Neuron (in vitro differentiated cells): ENCODE results near the gene ZMIZ2.
"Not testable (repeated sequence)": the region's sequence is repeated elsewhere in the genome, so short reads cannot be mapped to it uniquely, and the experiment has no call there.

Experiments used
- H2AFZ ChIP-seq: one replicate; pipeline ENCODE4 v1.6.1; 2013; ENCODE audit warnings: low read depth, mild to moderate bottlenecking, inconsistent platforms, low read length, moderate library complexity
- H3K27me3 ChIP-seq: one replicate; pipeline ENCODE4 v1.6.1; 2013; ENCODE audit warnings: low read length; ENCODE audit not compliant: insufficient read depth
- H3K36me3 ChIP-seq: one replicate; pipeline ENCODE4 v1.6.1; 2013; ENCODE audit warnings: low read length; ENCODE audit not compliant: insufficient read depth
- H3K4me1 ChIP-seq: one replicate; pipeline ENCODE4 v1.6.1; 2013; ENCODE audit warnings: low read length; ENCODE audit not compliant: insufficient read depth
- H3K4me3 ChIP-seq: 2 replicates; pipeline ENCODE4 v1.5.1; 2013; ENCODE audit warnings: mild to moderate bottlenecking, low read length, moderate library complexity
- H3K9me3 ChIP-seq: one replicate; pipeline ENCODE4 v1.6.1; 2013; ENCODE audit warnings: low read length

The ZMIZ2 gene

GRCh38 chr7:44776211-44776610, 27.6 kb downstream of the ZMIZ2 start:
- no peaks in the 10 kb centered on the region for H3K36me3 ChIP-seq
- no peaks in the 10 kb centered on the region for H3K4me1 ChIP-seq
- H2AFZ ChIP-seq: no peak overlapping the region
- H3K27me3 ChIP-seq: no peaks in the 10 kb centered on the region
- H3K4me3 ChIP-seq: no peak overlapping the region
- H3K9me3 ChIP-seq: no peaks in the 10 kb centered on the region

GRCh38 chr7:44782460-44782859, 33.8 kb downstream of the ZMIZ2 start:
- H3K4me1 ChIP-seq: no peaks in the 10 kb centered on the region
- peaks cover 2% of the 10 kb centered on the region for H3K9me3 ChIP-seq
- no peaks in the 10 kb centered on the region for H3K36me3 ChIP-seq
- H2AFZ ChIP-seq: no peak overlapping the region
- no peak overlapping the region for H3K4me3 ChIP-seq
- H3K27me3 ChIP-seq: no peaks in the 10 kb centered on the region

- H3K36me3 ChIP-seq: no peaks in the 10 kb centered on the region
- H3K9me3 ChIP-seq: peaks cover 2% of the 10 kb centered on the region
- H3K27me3 ChIP-seq: no peaks in the 10 kb centered on the region
- no peak overlapping the region for H3K4me3 ChIP-seq
- H3K4me1 ChIP-seq: no peaks in the 10 kb centered on the region
- no peak overlapping the region for H2AFZ ChIP-seq
Observed at GRCh38 chr7:44783407-44783806, 34.8 kb downstream of the ZMIZ2 start.

GRCh38 chr7:44784364-44784763, 35.7 kb downstream of the ZMIZ2 start:
- H3K9me3 ChIP-seq: peaks cover 2% of the 10 kb centered on the region
- no peak overlapping the region for H2AFZ ChIP-seq
- no peak overlapping the region for H3K4me3 ChIP-seq
- no peaks in the 10 kb centered on the region for H3K27me3 ChIP-seq
- no peaks in the 10 kb centered on the region for H3K4me1 ChIP-seq
- H3K36me3 ChIP-seq: no peaks in the 10 kb centered on the region

- H3K9me3 ChIP-seq, H3K4me1 ChIP-seq, H3K36me3 ChIP-seq, H3K4me3 ChIP-seq, H2AFZ ChIP-seq, H3K27me3 ChIP-seq: not testable (repeated sequence)
Observed at GRCh38 chr7:44785218-44785617, 36.6 kb downstream of the ZMIZ2 start.

- H3K9me3 ChIP-seq: peaks cover 2% of the 10 kb centered on the region
- H2AFZ ChIP-seq: no peak overlapping the region
- no peaks in the 10 kb centered on the region for H3K4me1 ChIP-seq
- H3K4me3 ChIP-seq: no peak overlapping the region
- no peaks in the 10 kb centered on the region for H3K36me3 ChIP-seq
- no peaks in the 10 kb centered on the region for H3K27me3 ChIP-seq
Observed at GRCh38 chr7:44787041-44787440, 38.4 kb downstream of the ZMIZ2 start.

- Histone ChIP-seq H3K4me3 (no peak overlapping the region), H3K27me3 (no peaks in the 10 kb centered on the region), H3K36me3 (no peaks in the 10 kb centered on the region), H3K9me3 (peaks cover 2% of the 10 kb centered on the region), H2AFZ (no peak overlapping the region), H3K4me1 (no peaks in the 10 kb centered on the region)
Observed at GRCh38 chr7:44787762-44788161, 39.1 kb downstream of the ZMIZ2 start.

- no peaks in the 10 kb centered on the region for H3K36me3 ChIP-seq
- H3K4me3 ChIP-seq: no peak overlapping the region
- H2AFZ ChIP-seq: no peak overlapping the region
- H3K4me1 ChIP-seq: no peaks in the 10 kb centered on the region
- no peaks in the 10 kb centered on the region for H3K9me3 ChIP-seq
- H3K27me3 ChIP-seq: no peaks in the 10 kb centered on the region
Observed at GRCh38 chr7:44789990-44790389, 41.3 kb downstream of the ZMIZ2 start.

- no peaks in the 10 kb centered on the region for H3K9me3 ChIP-seq
- H3K4me3 ChIP-seq: no peak overlapping the region
- H3K27me3 ChIP-seq: no peaks in the 10 kb centered on the region
- H3K4me1 ChIP-seq: no peaks in the 10 kb centered on the region
- no peaks in the 10 kb centered on the region for H3K36me3 ChIP-seq
- no peak overlapping the region for H2AFZ ChIP-seq
Observed at GRCh38 chr7:44791278-44792219, 42.9 kb downstream of the ZMIZ2 start.

GRCh38 chr7:44793919-44794318, 45.3 kb downstream of the ZMIZ2 start:
- no peak overlapping the region for H2AFZ ChIP-seq
- H3K4me1 ChIP-seq: peaks cover 11% of the 10 kb centered on the region
- peaks cover 8% of the 10 kb centered on the region for H3K36me3 ChIP-seq
- no peak overlapping the region for H3K4me3 ChIP-seq
- H3K27me3 ChIP-seq: no peaks in the 10 kb centered on the region
- H3K9me3 ChIP-seq: no peaks in the 10 kb centered on the region

- no peaks in the 10 kb centered on the region for H3K27me3 ChIP-seq
- H2AFZ ChIP-seq: no peak overlapping the region
- H3K9me3 ChIP-seq: no peaks in the 10 kb centered on the region
- no peak overlapping the region for H3K4me3 ChIP-seq
- H3K36me3 ChIP-seq: peaks cover 12% of the 10 kb centered on the region
- peaks cover 14% of the 10 kb centered on the region for H3K4me1 ChIP-seq
Observed at GRCh38 chr7:44794331-44794730, 45.7 kb downstream of the ZMIZ2 start.

GRCh38 chr7:44796034-44796503, 47.4 kb downstream of the ZMIZ2 start:
- Histone ChIP-seq H3K9me3 (no peaks in the 10 kb centered on the region), H3K4me3 (peak overlapping the region; percentile 83), H3K36me3 (peaks cover 28% of the 10 kb centered on the region), H2AFZ (peak overlapping the region; percentile 58), H3K4me1 (peaks cover 15% of the 10 kb centered on the region), H3K27me3 (no peaks in the 10 kb centered on the region)

- Histone ChIP-seq H3K4me1 (peaks cover 15% of the 10 kb centered on the region), H3K36me3 (peaks cover 32% of the 10 kb centered on the region), H2AFZ (peak within 1 kb of the TSS; percentile 58), H3K27me3 (no peaks in the 10 kb centered on the region), H3K9me3 (no peaks in the 10 kb centered on the region), H3K4me3 (peak within 1 kb of the TSS; percentile 83)
Observed at GRCh38 chr7:44796504-44797328, 48.1 kb downstream of the ZMIZ2 start, which contains the start of gene PPIA. Gene PPIA, plus strand, starts transcription at chr7:44796681. Its CDS starts 44 bp downstream, at chr7:44796725.
